Measurements from ENCODE around the gene GALM.

GALM gene

GRCh38 chr2:38665854-38666555, at the start of gene GALM:
Gene GALM, plus strand, starts transcription at chr2:38666114. Its CDS starts 48 bp downstream, at chr2:38666162.
- Histone ChIP-seq H3K27me3 (ENCODE audit: control insufficient read depth, insufficient read depth, low read length) (no peaks in the 10 kb centered on the region), H3K4me1 (ENCODE audit: control insufficient read depth, low read depth, low read length) (peaks cover 16% of the 10 kb centered on the region), H3K4me3 (ENCODE audit: low read length) (peak within 1 kb of the TSS; percentile 88), H3K9me3 (ENCODE audit: control insufficient read depth, low read depth, low read length) (no peaks in the 10 kb centered on the region), H3K9ac (ENCODE audit: low read length) (peak within 1 kb of the TSS; percentile 51), H3K36me3 (ENCODE audit: control insufficient read depth, low read depth, low read length) (no peaks in the 10 kb centered on the region), H3K27ac (ENCODE audit: low read length) (no peak within 1 kb of the TSS)

- no peak overlapping the region for H3K4me3 ChIP-seq (ENCODE audit: low read length)
- peaks cover 12% of the 10 kb centered on the region for H3K4me1 ChIP-seq (ENCODE audit: control insufficient read depth, low read depth, low read length)
Measured at GRCh38 chr2:38617301-38617700, 48.6 kb upstream of the GALM start.

GRCh38 chr2:38619458-38620164, 46.3 kb upstream of the GALM start:
- Histone ChIP-seq H3K27ac (ENCODE audit: low read length) (no peak overlapping the region), H3K27me3 (ENCODE audit: control insufficient read depth, insufficient read depth, low read length) (no peaks in the 10 kb centered on the region), H3K36me3 (ENCODE audit: control insufficient read depth, low read depth, low read length) (no peaks in the 10 kb centered on the region), H3K4me1 (ENCODE audit: control insufficient read depth, low read depth, low read length) (peaks cover 4% of the 10 kb centered on the region), H3K4me3 (ENCODE audit: low read length) (no peak overlapping the region), H3K9me3 (ENCODE audit: control insufficient read depth, low read depth, low read length) (no peaks in the 10 kb centered on the region), H3K9ac (ENCODE audit: low read length) (no peak overlapping the region)

More at GRCh38 chr2:38617301-38617700, 48.6 kb upstream of the GALM start:
- H3K27me3 ChIP-seq (ENCODE audit: control insufficient read depth, insufficient read depth, low read length), result no peaks in the 10 kb centered on the region
- H3K36me3 ChIP-seq (ENCODE audit: control insufficient read depth, low read depth, low read length), result no peaks in the 10 kb centered on the region
- H3K9ac ChIP-seq (ENCODE audit: low read length), result no peak overlapping the region
- H3K27ac ChIP-seq (ENCODE audit: low read length), result no peak overlapping the region
- H3K9me3 ChIP-seq (ENCODE audit: control insufficient read depth, low read depth, low read length), result no peaks in the 10 kb centered on the region

GRCh38 chr2:38620282-38620977, 45.5 kb upstream of the GALM start:
- Histone ChIP-seq H3K9me3 (ENCODE audit: control insufficient read depth, low read depth, low read length) (no peaks in the 10 kb centered on the region), H3K27ac (ENCODE audit: low read length) (no peak overlapping the region), H3K9ac (ENCODE audit: low read length) (no peak overlapping the region), H3K36me3 (ENCODE audit: control insufficient read depth, low read depth, low read length) (no peaks in the 10 kb centered on the region), H3K4me1 (ENCODE audit: control insufficient read depth, low read depth, low read length) (peaks cover 4% of the 10 kb centered on the region), H3K4me3 (ENCODE audit: low read length) (no peak overlapping the region), H3K27me3 (ENCODE audit: control insufficient read depth, insufficient read depth, low read length) (no peaks in the 10 kb centered on the region)

GRCh38 chr2:38621018-38621417, 44.9 kb upstream of the GALM start:
- Histone ChIP-seq H3K4me3 (ENCODE audit: low read length) (no peak overlapping the region), H3K9ac (ENCODE audit: low read length) (no peak overlapping the region), H3K27ac (ENCODE audit: low read length) (no peak overlapping the region), H3K4me1 (ENCODE audit: control insufficient read depth, low read depth, low read length) (peaks cover 4% of the 10 kb centered on the region), H3K36me3 (ENCODE audit: control insufficient read depth, low read depth, low read length) (no peaks in the 10 kb centered on the region), H3K9me3 (ENCODE audit: control insufficient read depth, low read depth, low read length) (no peaks in the 10 kb centered on the region), H3K27me3 (ENCODE audit: control insufficient read depth, insufficient read depth, low read length) (no peaks in the 10 kb centered on the region)

GRCh38 chr2:38622210-38622609, 43.7 kb upstream of the GALM start:
- Histone ChIP-seq H3K27me3 (ENCODE audit: control insufficient read depth, insufficient read depth, low read length) (no peaks in the 10 kb centered on the region), H3K9ac (ENCODE audit: low read length) (no peak overlapping the region), H3K4me1 (ENCODE audit: control insufficient read depth, low read depth, low read length) (peaks cover 4% of the 10 kb centered on the region), H3K9me3 (ENCODE audit: control insufficient read depth, low read depth, low read length) (no peaks in the 10 kb centered on the region), H3K27ac (ENCODE audit: low read length) (no peak overlapping the region), H3K36me3 (ENCODE audit: control insufficient read depth, low read depth, low read length) (no peaks in the 10 kb centered on the region), H3K4me3 (ENCODE audit: low read length) (no peak overlapping the region)

GRCh38 chr2:38626326-38627035, 39.4 kb upstream of the GALM start:
- no peaks in the 10 kb centered on the region for H3K27me3 ChIP-seq (ENCODE audit: control insufficient read depth, insufficient read depth, low read length)
- H3K9me3 ChIP-seq (ENCODE audit: control insufficient read depth, low read depth, low read length), result no peaks in the 10 kb centered on the region
- H3K4me3 ChIP-seq (ENCODE audit: low read length), result no peak overlapping the region
- no peak overlapping the region for H3K9ac ChIP-seq (ENCODE audit: low read length)
- H3K36me3 ChIP-seq (ENCODE audit: control insufficient read depth, low read depth, low read length), result no peaks in the 10 kb centered on the region
- H3K4me1 ChIP-seq (ENCODE audit: control insufficient read depth, low read depth, low read length), result no peaks in the 10 kb centered on the region
- H3K27ac ChIP-seq (ENCODE audit: low read length), result no peak overlapping the region

GRCh38 chr2:38627391-38627790, 38.5 kb upstream of the GALM start:
- Histone ChIP-seq H3K36me3 (ENCODE audit: control insufficient read depth, low read depth, low read length) (no peaks in the 10 kb centered on the region), H3K9me3 (ENCODE audit: control insufficient read depth, low read depth, low read length) (no peaks in the 10 kb centered on the region), H3K27ac (ENCODE audit: low read length) (no peak overlapping the region), H3K9ac (ENCODE audit: low read length) (no peak overlapping the region), H3K27me3 (ENCODE audit: control insufficient read depth, insufficient read depth, low read length) (no peaks in the 10 kb centered on the region), H3K4me1 (ENCODE audit: control insufficient read depth, low read depth, low read length) (no peaks in the 10 kb centered on the region), H3K4me3 (ENCODE audit: low read length) (no peak overlapping the region)

DNA sequence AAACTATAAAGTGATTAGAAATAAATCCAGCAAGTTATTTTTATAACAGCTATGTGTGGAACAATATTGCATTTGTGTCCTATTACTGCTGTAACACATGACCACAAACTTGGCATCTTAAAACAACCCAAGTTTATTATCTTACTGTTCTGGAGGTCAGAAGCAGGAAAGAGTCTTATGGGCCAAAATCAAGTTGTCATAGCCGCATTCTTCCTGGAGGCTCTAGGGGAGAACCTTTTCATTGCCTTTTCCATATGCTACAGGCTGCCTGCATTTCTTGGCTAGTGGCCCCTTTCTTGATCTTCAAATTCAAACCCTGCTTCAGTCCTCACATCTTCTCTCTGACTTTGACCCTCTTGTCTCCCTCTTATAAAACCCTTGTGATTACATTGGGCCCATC, 36.2 kb upstream of the GALM start:
- Histone ChIP-seq H3K9me3 (ENCODE audit: control insufficient read depth, low read depth, low read length) (no peaks in the 10 kb centered on the region), H3K27ac (ENCODE audit: low read length) (no peak overlapping the region), H3K4me1 (ENCODE audit: control insufficient read depth, low read depth, low read length) (no peaks in the 10 kb centered on the region), H3K4me3 (ENCODE audit: low read length) (no peak overlapping the region), H3K27me3 (ENCODE audit: control insufficient read depth, insufficient read depth, low read length) (no peaks in the 10 kb centered on the region), H3K9ac (ENCODE audit: low read length) (no peak overlapping the region), H3K36me3 (ENCODE audit: control insufficient read depth, low read depth, low read length) (no peaks in the 10 kb centered on the region)

- H3K4me3 ChIP-seq (ENCODE audit: low read length), result no peak overlapping the region
- H3K4me1 ChIP-seq (ENCODE audit: control insufficient read depth, low read depth, low read length), result no peaks in the 10 kb centered on the region
- no peaks in the 10 kb centered on the region for H3K27me3 ChIP-seq (ENCODE audit: control insufficient read depth, insufficient read depth, low read length)
- H3K9ac ChIP-seq (ENCODE audit: low read length), result no peak overlapping the region
- H3K9me3 ChIP-seq (ENCODE audit: control insufficient read depth, low read depth, low read length), result no peaks in the 10 kb centered on the region
- H3K27ac ChIP-seq (ENCODE audit: low read length), result no peak overlapping the region
- H3K36me3 ChIP-seq (ENCODE audit: control insufficient read depth, low read depth, low read length), result no peaks in the 10 kb centered on the region
Measured at GRCh38 chr2:38631976-38632375, 33.9 kb upstream of the GALM start.

GRCh38 chr2:38632980-38633379, 32.9 kb upstream of the GALM start:
- no peak overlapping the region for H3K4me3 ChIP-seq (ENCODE audit: low read length)
- no peaks in the 10 kb centered on the region for H3K9me3 ChIP-seq (ENCODE audit: control insufficient read depth, low read depth, low read length)
- no peaks in the 10 kb centered on the region for H3K4me1 ChIP-seq (ENCODE audit: control insufficient read depth, low read depth, low read length)
- H3K27me3 ChIP-seq (ENCODE audit: control insufficient read depth, insufficient read depth, low read length), result no peaks in the 10 kb centered on the region
- H3K36me3 ChIP-seq (ENCODE audit: control insufficient read depth, low read depth, low read length), result no peaks in the 10 kb centered on the region
- H3K27ac ChIP-seq (ENCODE audit: low read length), result no peak overlapping the region
- H3K9ac ChIP-seq (ENCODE audit: low read length), result no peak overlapping the region

Measured in iPS-18a (cell line).